Activated naive CD4-positive, alpha-beta T cell (primary cell): ENCODE data around the gene SPRR2D.
"Not testable (repeated sequence)": the region's sequence is repeated elsewhere in the genome, so short reads cannot be mapped to it uniquely, and the experiment has no call there.

Source experiments
- DNase-seq, 4 experiments: peaks; one replicate each; lab custom pipeline; 2025; lab: John Stamatoyannopoulos, UW

SPRR2D gene

GRCh38 chr1:153011235-153011758, 29.6 kb downstream of the SPRR2D start:
- DNase-seq, result not testable (repeated sequence)

GRCh38 chr1:153001382-153001781, 39.5 kb downstream of the SPRR2D start, which contains the start of gene SPRR3:
Gene SPRR3 (plus strand): TSS chr1:153001749. CDS start chr1:153003021, 1,272 bp downstream.
- no peak for DNase-seq

DNA sequence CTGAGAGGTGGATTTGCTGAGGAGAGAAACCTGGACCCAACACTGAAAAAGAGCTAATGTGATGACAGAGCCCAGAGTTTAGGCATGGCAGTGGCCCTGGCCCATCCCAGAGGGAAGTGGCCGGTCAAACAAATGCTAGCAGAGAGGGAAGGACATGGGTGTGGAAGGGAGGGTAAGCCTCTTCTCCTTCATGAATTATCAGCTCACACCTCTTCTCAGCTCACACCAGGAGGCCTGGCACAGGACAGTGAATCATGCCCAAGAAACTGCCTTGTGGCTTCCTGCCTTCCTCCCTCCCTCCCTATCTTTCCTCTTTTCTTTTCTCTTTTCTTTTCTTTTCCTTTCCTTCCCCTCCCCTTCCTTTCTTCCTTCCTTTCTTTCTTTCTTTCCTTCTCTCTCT, 40.6 kb downstream of the SPRR2D start:
- DNase-seq, result no peak

- DNase-seq, result no peak
Measured at GRCh38 chr1:152999818-153000217, 41.1 kb downstream of the SPRR2D start.

GRCh38 chr1:152998476-152998875, 42.4 kb downstream of the SPRR2D start:
- DNase-seq, result no peak

- no peak for DNase-seq
Measured at GRCh38 chr1:152997901-152998300, 43.0 kb downstream of the SPRR2D start.

DNA sequence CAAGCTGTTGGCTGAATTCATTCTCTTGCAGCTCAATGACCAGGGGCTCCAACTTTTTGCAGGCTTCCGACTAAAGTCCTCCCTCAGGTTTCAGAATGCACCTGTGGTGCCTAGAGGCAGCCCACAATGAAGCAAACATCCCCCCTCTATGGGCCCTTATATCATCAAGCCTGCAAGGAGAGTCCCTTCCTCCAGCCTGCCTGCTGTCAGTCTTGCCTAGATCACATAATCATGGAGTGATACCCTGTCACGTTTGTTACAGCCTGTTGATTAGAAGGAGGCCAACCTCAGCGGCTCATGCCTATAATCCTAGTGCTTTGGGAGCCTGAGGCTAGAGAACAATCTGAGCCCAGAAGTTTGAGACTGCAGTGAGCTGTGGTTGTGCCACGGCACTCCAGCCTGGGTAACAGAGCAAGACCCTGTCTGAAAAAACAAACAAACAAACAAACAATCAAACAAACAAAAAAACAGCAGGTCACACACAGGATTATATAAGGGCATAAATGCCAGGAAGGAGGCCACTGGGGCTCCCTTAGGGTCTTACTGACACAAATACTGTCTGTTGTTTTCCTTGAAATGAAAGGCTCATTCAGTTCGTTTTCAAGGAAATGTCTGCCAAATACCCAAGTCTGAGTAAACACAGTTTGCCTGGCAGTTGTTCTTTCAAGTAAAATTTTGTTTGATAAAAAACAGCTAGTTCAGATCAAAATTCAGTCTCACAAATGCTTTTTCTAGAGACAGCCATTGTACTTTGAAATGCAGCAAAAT, 44.1 kb downstream of the SPRR2D start:
- DNase-seq, result no peak

DNA sequence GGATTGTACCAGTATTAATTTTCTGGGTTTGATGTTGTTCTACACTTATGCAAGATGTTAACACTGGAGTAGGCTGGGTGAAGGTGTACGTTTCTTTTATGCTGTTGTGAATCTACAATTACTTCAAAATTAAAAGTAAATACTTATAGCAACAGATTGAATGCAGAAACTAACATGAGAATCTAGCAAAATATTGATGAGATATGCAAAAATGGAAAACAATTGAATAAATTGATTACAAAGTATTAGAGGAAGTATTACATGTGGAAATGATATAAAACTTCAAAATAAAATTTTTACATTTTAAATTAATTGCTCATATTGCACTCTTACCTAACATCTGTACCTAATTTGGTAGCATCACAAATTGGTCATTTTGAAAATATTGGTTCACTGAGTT, 45.1 kb downstream of the SPRR2D start:
- DNase-seq, result no peak

DNA sequence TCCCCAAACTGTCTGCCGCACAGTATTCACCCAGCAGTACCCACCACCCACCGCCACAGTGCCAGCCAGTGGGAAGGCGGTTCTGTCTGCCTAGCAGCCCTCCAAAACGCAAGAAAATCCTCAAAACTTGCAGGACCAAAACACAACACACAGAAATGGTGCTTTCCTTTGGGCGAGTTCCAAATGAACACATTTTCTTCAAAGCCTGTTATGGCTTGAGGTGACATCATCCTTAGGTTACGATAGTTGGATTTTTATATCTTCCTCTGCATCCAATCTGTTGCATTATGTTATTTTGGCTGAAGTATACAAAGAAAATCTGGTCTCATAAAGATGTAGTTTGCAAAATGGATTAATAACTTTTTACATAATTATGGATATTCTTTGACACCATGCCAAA, 47.7 kb downstream of the SPRR2D start:
- DNase-seq, result no peak
